GM19238 (cell line): ENCODE data around the gene FGGY.
"Not testable (repeated sequence)": the region's sequence is repeated elsewhere in the genome, so short reads cannot be mapped to it uniquely, and the experiment has no call there.

Experiments used
- DNase-seq: peaks from one replicate; pipeline ENCODE4 v3.0.0; 2011; ENCODE audit warnings: low spot score; ENCODE audit not compliant: insufficient read length

Gene FGGY

DNA sequence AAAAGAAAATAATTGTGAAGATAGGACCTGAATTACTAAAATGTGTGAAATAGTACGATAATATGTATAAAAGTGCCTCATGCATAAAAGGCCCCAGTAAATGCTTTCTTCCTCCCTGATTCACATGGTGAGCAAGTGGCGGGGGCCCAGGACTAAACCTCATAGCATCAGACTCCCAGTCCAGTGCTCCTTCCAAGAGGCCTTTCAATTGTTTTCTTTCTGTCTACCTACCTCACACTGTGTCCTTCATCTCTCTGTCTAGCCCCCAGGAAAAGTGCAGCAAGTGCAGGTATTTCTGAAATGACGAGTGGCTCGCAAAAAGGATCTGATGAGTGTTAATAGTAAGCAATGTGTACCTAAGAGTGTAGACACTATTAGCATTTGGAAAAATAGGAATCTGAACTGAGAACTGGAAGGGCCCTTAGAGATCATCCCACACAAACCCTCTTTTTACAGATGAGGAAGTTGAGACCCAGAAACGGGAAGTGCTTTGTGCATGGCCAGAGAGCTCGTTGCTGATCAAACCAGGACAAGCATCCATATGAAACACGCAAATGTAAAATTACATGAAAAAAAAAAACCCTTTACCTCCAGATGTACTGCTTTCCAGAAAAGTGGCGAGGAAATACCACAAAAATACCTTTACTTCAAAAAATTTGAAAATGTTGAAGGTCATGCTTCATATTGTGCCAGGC, 399.7 kb downstream of the FGGY start:
- no peak for DNase-seq

DNA sequence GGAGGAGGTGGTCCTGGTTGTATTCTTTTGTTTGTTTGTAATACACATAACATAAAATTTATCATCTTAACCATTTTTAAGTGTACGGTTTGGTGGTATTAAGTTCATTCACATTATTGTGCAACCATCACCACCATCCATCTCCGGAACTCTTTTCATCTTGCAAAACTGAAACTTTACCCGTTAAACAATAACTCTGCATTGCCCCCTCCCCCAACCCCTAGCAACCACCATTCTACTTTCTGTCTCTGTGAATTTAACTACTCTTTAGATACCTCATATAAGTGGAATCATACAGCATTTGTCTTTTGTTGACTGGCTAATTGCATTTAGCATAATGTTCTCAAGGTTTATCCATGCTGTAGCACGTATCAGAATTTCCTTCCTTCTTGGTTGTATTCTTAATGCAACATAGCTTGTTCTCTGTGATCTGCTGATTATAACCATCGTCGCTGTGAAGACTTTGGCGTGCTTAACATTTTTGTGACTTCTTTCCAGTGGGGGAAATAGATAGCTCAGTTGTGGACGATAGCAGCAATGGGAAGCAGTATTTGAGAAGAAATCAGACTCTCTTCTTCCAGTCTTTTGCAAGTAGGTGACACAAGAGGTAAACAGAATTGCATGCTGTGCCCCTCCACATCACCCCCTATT, 400.4 kb downstream of the FGGY start:
- DNase-seq = no peak

GRCh38 chr1:59698386-59698785, 401.5 kb downstream of the FGGY start:
- no peak for DNase-seq

DNA sequence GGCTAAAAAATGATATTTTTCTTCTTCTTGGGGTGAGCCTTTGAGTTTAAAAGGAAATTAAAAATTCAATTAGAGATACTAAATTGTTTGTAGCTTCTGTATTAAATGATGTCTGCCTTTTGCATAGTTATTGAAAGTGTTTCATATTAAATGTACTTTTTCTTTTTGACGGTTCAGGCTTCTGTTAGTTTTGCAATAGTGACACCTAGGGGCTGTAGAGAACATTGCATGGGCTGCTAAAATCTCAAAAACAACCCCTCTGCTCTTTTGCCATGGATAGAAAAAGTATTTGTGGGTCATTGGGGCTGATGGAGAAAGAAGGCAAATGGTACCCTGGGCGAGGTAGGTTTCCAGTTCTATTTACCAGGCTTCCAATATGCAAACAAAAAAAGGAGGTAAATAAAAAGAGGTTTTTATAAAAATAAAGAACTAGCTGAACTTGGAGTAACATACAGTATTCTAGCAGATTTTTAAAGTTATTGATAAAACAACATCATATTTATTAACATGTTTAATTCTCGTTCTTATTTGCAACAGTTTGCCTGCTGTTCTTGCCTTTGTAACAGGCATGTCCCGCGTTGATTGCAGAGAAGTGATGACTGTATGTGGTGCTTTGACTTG, 402.4 kb downstream of the FGGY start:
- DNase-seq = no peak

- no peak for DNase-seq
Observed at GRCh38 chr1:59701376-59701775, 404.5 kb downstream of the FGGY start.

DNA sequence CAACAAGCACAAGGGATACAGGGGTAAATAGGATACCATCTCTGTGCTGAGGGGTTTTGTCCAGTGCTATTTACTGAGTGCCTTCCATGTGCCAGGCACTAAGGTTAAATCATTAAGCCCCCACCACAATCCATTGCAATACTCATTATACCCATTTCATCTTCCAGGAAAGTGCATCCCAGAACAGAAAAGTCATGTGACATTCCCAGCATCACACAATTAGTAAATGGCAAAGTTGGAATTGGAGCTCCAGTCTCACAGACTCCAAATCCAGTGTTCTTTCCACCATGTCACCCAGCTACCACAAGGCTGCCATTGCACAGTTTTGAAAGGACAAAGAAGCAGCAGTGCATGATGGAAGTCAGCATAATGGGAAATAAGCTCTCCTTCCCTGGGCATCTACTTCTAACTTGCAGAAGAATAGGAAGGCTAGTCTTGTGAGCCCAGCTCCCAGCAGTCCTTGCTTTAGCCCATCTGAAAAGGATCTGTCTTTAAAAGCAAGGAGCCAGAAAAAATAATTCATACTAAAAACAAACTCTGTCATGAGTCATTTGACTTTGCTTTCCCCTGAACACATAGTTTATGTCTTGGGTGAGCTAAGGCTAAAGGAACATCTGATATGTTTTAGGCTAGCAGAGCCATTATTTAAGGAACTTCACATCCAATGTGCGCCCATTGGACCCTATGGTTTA, 406.5 kb downstream of the FGGY start:
- no peak for DNase-seq

GRCh38 chr1:59703918-59704378, 407.1 kb downstream of the FGGY start:
- no peak for DNase-seq

DNA sequence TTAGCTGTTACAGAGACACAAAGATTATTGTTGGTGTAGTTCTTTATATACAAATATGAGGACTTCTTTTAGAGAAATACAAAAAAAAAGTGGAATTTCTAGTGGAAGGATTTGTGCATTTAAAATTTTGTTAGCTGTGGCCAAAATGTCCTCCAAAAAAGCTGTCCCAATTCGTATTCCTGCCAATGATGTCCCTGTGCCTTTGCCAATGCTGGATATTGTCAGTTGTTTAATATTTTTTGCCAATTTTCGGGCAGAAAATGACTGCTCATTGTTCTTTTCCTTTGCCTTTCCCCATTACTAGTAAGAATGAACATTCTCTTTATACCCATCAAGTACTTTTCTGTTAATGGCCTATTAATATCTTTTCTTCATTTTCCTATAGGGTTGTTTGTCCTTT, 407.8 kb downstream of the FGGY start:
- DNase-seq = no peak

DNA sequence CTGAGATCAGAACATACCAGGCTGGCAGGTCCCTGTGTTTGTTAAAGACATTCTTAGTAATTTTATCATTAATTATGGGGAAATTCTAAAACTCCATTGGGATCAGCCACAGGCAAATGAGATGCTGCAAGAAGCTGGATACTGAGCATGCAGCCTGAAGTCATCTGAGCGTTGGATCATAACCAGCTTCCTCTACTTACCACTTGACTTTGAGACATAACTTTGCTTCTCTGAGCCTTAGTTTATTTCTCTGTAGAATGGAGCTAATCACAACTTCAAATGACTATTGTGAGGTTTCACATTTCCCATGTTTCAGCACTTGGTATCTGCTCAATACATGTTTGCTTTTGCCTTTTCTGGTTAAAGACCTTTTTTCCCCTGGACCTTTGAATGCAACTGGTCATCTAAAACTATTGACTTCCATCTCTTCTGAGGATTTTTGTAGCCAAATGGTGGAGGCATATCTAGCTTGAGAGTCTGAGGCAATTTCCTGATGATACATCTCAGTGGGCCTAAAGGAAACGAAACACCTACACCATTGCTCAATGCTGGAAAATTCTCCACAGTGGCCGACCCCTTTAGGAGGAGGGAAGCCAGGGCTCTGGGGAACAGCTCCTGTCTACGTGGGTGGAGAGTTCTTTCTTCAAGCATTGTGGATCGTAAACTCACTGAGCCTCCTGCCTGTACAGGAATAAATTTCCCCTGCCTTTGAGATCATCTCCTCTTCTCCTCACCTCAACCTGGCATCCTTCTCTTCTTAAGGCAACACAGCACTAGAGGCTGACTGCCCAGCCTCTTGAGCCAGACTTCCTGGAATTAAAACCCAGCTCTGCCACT, 408.8 kb downstream of the FGGY start:
- no peak for DNase-seq

- DNase-seq = no peak
Observed at GRCh38 chr1:59706303-59706599, 409.4 kb downstream of the FGGY start.

DNA sequence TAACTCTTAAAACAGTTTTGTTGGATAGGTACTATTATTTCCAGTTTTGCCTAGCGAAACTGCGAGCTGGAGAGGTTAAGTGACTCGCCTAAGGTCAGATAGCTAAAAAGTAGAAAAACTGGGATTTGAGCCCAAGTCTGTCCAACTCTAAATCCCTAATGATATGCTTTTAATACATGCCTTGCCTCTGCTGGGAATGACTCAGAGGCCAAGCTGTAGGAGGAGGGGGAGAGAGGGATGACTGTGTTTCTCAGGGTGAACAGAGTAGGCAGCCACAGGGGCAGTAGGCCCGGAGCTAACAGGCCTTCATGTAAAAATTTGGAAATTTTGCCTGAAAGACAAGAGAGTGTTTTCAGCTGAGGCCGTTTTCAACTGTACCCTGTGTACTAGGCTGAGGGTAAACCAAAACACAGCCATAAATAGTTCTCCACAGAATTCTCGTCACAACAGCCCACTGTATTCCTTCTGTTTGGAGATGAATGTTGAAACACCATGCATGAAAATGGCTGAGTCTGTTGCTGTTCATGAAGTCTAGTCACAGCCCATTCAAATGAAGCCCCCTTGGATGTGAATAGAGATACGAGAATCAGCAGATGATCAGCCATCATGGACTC, 410.4 kb downstream of the FGGY start:
- DNase-seq = no peak

- no peak for DNase-seq
Observed at GRCh38 chr1:59709333-59709732, 412.4 kb downstream of the FGGY start.

- DNase-seq = not testable (repeated sequence)
Observed at GRCh38 chr1:59710920-59711319, 414.0 kb downstream of the FGGY start.

- no peak for DNase-seq
Observed at GRCh38 chr1:59714219-59714618, 417.3 kb downstream of the FGGY start.

- DNase-seq = no peak
Observed at GRCh38 chr1:59714966-59715365, 418.1 kb downstream of the FGGY start.

DNA sequence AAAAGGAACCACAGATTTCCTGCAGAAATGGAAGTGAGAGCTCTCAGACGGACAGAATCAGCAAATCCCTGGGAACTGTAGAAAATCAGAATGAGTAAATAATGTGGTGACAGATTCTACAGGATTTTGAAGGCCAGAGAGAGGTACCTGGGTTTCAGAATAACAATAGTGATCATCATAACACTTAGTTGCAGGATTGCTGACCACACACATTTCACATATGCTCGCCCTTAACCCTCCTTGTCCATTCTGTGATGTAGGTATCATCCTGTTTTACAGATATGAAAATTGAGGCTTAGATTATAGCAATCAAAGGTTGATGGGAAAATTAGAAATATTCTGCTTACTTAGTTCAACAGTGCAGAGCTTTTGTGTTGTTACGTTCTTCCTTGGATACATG, 419.9 kb downstream of the FGGY start:
- DNase-seq = no peak

DNA sequence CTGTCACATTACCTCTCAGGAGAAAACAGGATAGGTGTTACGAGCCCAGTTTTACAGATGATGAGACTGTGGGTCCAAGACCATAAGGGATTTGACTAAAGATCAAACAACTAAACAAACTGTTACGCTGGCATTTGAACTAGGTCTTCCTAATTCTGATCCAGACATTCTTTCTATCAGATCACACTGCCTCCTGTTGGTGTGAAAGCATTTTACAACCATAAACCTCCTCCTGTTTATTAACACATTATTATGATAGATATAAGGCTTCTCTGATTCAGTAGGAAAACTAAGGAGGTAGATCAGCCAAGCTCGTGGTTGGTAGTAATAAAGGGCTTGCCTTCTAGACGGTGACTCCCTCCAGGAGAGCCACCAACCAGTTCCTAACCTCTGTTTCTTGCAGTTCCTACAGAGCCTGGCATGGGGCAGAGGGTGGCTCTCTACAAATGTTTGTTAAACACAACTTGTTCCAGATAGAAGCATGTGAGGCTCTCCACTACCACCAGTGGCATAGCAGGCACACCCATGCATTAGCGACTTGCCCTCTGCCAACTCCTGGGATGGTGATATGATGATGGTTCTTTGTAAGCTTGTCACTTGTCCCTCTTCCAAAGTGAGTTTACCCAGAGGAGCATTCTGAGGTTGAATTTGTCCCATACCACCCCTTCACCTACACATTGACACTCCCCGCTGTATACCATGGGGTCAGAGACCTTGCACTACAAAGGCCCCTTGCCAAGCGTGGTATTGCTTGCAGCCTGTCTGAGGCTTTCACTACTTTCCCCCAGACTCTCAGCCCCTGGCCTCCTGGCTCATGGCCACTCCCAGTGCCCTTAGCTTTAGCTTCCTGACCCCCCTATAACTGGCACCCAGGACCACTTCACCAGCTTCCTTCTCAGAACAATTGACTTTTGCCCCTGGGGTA, 421.4 kb downstream of the FGGY start:
- no peak for DNase-seq

GRCh38 chr1:59718989-59719360, 422.1 kb downstream of the FGGY start:
- DNase-seq = no peak

- no peak for DNase-seq
Observed at GRCh38 chr1:59720326-59721115, 423.6 kb downstream of the FGGY start.
